ENCODE results near the gene F2RL3.

DNA sequence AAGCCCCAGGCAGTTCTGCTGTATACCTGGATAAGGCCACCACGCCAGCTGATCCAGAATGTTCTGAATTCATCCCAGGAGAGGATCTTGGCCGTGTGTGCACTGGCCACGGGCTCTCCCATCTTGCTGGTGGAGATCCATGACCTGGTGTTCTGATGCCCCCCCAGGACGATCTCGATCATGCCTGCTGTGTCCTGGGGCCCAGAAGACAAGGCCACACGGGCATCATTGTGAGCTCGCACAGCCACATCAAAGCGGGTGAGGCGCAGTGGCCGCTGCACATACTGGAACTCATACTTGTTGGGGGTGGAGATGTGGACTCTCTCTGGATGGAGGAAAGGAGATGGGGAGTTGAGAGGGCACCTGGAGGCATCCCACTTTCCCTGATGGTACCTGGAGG lies 40.1 kb downstream of the F2RL3 start:
- TF ChIP-seq, protein P1, sequence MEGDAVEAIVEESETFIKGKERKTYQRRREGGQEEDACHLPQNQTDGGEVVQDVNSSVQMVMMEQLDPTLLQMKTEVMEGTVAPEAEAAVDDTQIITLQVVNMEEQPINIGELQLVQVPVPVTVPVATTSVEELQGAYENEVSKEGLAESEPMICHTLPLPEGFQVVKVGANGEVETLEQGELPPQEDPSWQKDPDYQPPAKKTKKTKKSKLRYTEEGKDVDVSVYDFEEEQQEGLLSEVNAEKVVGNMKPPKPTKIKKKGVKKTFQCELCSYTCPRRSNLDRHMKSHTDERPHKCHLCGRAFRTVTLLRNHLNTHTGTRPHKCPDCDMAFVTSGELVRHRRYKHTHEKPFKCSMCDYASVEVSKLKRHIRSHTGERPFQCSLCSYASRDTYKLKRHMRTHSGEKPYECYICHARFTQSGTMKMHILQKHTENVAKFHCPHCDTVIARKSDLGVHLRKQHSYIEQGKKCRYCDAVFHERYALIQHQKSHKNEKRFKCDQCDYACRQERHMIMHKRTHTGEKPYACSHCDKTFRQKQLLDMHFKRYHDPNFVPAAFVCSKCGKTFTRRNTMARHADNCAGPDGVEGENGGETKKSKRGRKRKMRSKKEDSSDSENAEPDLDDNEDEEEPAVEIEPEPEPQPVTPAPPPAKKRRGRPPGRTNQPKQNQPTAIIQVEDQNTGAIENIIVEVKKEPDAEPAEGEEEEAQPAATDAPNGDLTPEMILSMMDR (IDR thresholded peaks at IDR 0.05; ENCODE audit: control extremely low read depth in 1 of 3, insufficient read depth in 1 of 3, low read depth in 1 of 3, low read length in 3 of 3) = no peak
- TF ChIP-seq YY1 (IDR thresholded peaks at IDR 0.05; ENCODE audit: low read depth, low read length) (no peak), POLR2AphosphoS5 (IDR thresholded peaks at IDR 0.05; ENCODE audit: low read depth, low read length) (no peak)
- TF ChIP-seq, protein P2, sequence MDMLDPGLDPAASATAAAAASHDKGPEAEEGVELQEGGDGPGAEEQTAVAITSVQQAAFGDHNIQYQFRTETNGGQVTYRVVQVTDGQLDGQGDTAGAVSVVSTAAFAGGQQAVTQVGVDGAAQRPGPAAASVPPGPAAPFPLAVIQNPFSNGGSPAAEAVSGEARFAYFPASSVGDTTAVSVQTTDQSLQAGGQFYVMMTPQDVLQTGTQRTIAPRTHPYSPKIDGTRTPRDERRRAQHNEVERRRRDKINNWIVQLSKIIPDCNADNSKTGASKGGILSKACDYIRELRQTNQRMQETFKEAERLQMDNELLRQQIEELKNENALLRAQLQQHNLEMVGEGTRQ (IDR thresholded peaks at IDR 0.05; ENCODE audit: low read length) = no peak

All from H1 (cell line).